ENCODE measurements around the gene TRIM8.

TRIM8 gene

DNA sequence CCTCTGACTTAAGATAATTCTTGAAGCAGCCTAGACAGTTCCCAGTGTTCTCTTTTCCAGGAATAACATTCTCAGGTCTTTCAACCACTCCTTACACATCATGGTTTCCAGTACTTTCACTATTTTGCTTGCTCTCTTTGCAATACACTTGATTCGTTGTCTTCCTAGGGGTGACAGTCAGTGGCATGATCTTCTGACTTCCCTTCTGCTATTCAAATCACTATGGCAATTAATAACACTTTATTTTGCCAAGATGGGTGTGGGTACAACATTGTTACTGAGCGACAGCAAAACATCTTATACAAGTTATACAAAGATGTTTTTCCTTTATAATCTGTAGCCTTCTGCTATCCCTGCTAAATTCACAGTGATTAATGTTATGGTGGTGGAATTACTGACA, 54.6 kb downstream of the TRIM8 start:
- H3K4me1 ChIP-seq (ENCODE audit: insufficient read depth, low read length) = no peaks in the 10 kb centered on the region
- no peak for ATAC-seq (ENCODE audit: insufficient read depth, low read depth)
- no peak overlapping the region for H2AFZ ChIP-seq (ENCODE audit: low read depth, low read length)
- no peaks in the 10 kb centered on the region for H4K20me1 ChIP-seq (ENCODE audit: insufficient read depth, low read length)
- TF ChIP-seq, protein P1, sequence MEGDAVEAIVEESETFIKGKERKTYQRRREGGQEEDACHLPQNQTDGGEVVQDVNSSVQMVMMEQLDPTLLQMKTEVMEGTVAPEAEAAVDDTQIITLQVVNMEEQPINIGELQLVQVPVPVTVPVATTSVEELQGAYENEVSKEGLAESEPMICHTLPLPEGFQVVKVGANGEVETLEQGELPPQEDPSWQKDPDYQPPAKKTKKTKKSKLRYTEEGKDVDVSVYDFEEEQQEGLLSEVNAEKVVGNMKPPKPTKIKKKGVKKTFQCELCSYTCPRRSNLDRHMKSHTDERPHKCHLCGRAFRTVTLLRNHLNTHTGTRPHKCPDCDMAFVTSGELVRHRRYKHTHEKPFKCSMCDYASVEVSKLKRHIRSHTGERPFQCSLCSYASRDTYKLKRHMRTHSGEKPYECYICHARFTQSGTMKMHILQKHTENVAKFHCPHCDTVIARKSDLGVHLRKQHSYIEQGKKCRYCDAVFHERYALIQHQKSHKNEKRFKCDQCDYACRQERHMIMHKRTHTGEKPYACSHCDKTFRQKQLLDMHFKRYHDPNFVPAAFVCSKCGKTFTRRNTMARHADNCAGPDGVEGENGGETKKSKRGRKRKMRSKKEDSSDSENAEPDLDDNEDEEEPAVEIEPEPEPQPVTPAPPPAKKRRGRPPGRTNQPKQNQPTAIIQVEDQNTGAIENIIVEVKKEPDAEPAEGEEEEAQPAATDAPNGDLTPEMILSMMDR (IDR thresholded peaks at IDR 0.05; ENCODE audit: borderline replicate concordance, extremely low read depth, low read length, poor library complexity, severe bottlenecking) = no peak
- TF ChIP-seq EZH2 (IDR thresholded peaks at IDR 0.05; ENCODE audit: borderline replicate concordance, low read depth, low read length, severe bottlenecking) = no peak
- H3K4me2 ChIP-seq (ENCODE audit: insufficient read depth, low read length) = no peak overlapping the region
- H3K79me2 ChIP-seq (ENCODE audit: insufficient read depth, low read length) = 0 out of 2 replicates have a peak, but pooled peaks cover 2% of the 10 kb centered on the region
- no peak overlapping the region for H3K9ac ChIP-seq (ENCODE audit: low read depth, low read length)
- no peaks in the 10 kb centered on the region for H3K9me3 ChIP-seq (ENCODE audit: insufficient read depth, low read length, severe bottlenecking)
- no peak for DNase-seq
- H3K27me3 ChIP-seq (ENCODE audit: insufficient read depth, low read length, poor library complexity) = no peaks in the 10 kb centered on the region
- H3K27ac ChIP-seq (ENCODE audit: low read length) = no peak overlapping the region
- no peak overlapping the region for H3K4me3 ChIP-seq (ENCODE audit: low read depth in 1 of 2, low read length in 2 of 2)
- H3K36me3 ChIP-seq (ENCODE audit: insufficient read depth, low read length) = peaks cover 15% of the 10 kb centered on the region

DNA sequence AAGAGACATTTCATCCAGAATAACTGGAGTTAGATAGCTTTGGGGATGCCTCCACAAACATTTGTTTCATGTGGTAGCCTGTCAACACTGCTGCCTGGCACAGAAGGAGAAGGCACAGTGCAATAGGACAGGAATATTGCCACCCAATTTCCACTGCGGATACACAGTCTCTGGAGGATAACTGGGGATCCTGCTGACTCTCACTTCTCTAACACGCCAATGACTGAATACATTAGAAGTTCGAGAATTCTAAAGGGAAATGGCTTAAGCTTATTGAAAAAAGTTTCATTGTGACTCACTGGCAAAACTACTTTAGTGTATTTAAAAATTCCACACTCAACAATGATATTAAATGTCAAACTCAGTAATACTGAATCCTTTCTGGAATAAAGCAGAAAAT, 57.0 kb downstream of the TRIM8 start:
- Histone ChIP-seq H3K27me3 (ENCODE audit: insufficient read depth, low read length, poor library complexity) (no peaks in the 10 kb centered on the region), H3K9ac (ENCODE audit: low read depth, low read length) (no peak overlapping the region), H3K4me3 (ENCODE audit: low read depth in 1 of 2, low read length in 2 of 2) (no peak overlapping the region), H3K79me2 (ENCODE audit: insufficient read depth, low read length) (peaks cover 2% of the 10 kb centered on the region; the same call in 1 of the 2 replicates), H3K27ac (ENCODE audit: low read length) (no peak overlapping the region), H3K9me3 (ENCODE audit: insufficient read depth, low read length, severe bottlenecking) (no peaks in the 10 kb centered on the region), H2AFZ (ENCODE audit: low read depth, low read length) (no peak overlapping the region), H3K36me3 (ENCODE audit: insufficient read depth, low read length) (peaks cover 15% of the 10 kb centered on the region), H4K20me1 (ENCODE audit: insufficient read depth, low read length) (no peaks in the 10 kb centered on the region), H3K4me2 (ENCODE audit: insufficient read depth, low read length) (no peak overlapping the region), H3K4me1 (ENCODE audit: insufficient read depth, low read length) (no peaks in the 10 kb centered on the region)
- no peak for TF ChIP-seq EZH2 (IDR thresholded peaks at IDR 0.05; ENCODE audit: borderline replicate concordance, low read depth, low read length, severe bottlenecking)
- TF ChIP-seq, protein P1 (IDR thresholded peaks at IDR 0.05; ENCODE audit: borderline replicate concordance, extremely low read depth, low read length, poor library complexity, severe bottlenecking) = no peak
- no peak for ATAC-seq (ENCODE audit: insufficient read depth, low read depth)
- no peak for DNase-seq

- Histone ChIP-seq H2AFZ (ENCODE audit: low read depth, low read length) (no peak overlapping the region), H3K4me1 (ENCODE audit: insufficient read depth, low read length) (no peaks in the 10 kb centered on the region), H3K79me2 (ENCODE audit: insufficient read depth, low read length) (peaks cover 2% of the 10 kb centered on the region; the same call in 1 of the 2 replicates), H4K20me1 (ENCODE audit: insufficient read depth, low read length) (no peaks in the 10 kb centered on the region), H3K4me3 (ENCODE audit: low read depth in 1 of 2, low read length in 2 of 2) (no peak overlapping the region), H3K9me3 (ENCODE audit: insufficient read depth, low read length, severe bottlenecking) (no peaks in the 10 kb centered on the region), H3K27me3 (ENCODE audit: insufficient read depth, low read length, poor library complexity) (no peaks in the 10 kb centered on the region), H3K27ac (ENCODE audit: low read length) (no peak overlapping the region), H3K36me3 (ENCODE audit: insufficient read depth, low read length) (peaks cover 15% of the 10 kb centered on the region), H3K9ac (ENCODE audit: low read depth, low read length) (no peak overlapping the region), H3K4me2 (ENCODE audit: insufficient read depth, low read length) (no peak overlapping the region)
- no peak for ATAC-seq (ENCODE audit: insufficient read depth, low read depth)
- DNase-seq = no peak
- TF ChIP-seq, protein P1 (IDR thresholded peaks at IDR 0.05; ENCODE audit: borderline replicate concordance, extremely low read depth, low read length, poor library complexity, severe bottlenecking) = no peak
- TF ChIP-seq EZH2 (IDR thresholded peaks at IDR 0.05; ENCODE audit: borderline replicate concordance, low read depth, low read length, severe bottlenecking) = no peak
These were observed 57.5 kb downstream of the TRIM8 start for GRCh38 chr10:102701796-102702195.

GRCh38 chr10:102702742-102703141, 58.5 kb downstream of the TRIM8 start:
- Histone ChIP-seq H3K27ac (ENCODE audit: low read length) (no peak overlapping the region), H3K36me3 (ENCODE audit: insufficient read depth, low read length) (peaks cover 12% of the 10 kb centered on the region), H3K27me3 (ENCODE audit: insufficient read depth, low read length, poor library complexity) (no peaks in the 10 kb centered on the region), H3K4me1 (ENCODE audit: insufficient read depth, low read length) (no peaks in the 10 kb centered on the region), H2AFZ (ENCODE audit: low read depth, low read length) (no peak overlapping the region), H3K4me3 (ENCODE audit: low read depth in 1 of 2, low read length in 2 of 2) (no peak overlapping the region), H3K4me2 (ENCODE audit: insufficient read depth, low read length) (no peak overlapping the region), H3K9ac (ENCODE audit: low read depth, low read length) (no peak overlapping the region), H3K79me2 (ENCODE audit: insufficient read depth, low read length) (peaks cover 2% of the 10 kb centered on the region; the same call in 1 of the 2 replicates), H3K9me3 (ENCODE audit: insufficient read depth, low read length, severe bottlenecking) (no peaks in the 10 kb centered on the region), H4K20me1 (ENCODE audit: insufficient read depth, low read length) (no peaks in the 10 kb centered on the region)
- DNase-seq (no peak), ATAC-seq (ENCODE audit: insufficient read depth, low read depth) (no peak)
- TF ChIP-seq, protein P1 (IDR thresholded peaks at IDR 0.05; ENCODE audit: borderline replicate concordance, extremely low read depth, low read length, poor library complexity, severe bottlenecking) = no peak
- no peak for TF ChIP-seq EZH2 (IDR thresholded peaks at IDR 0.05; ENCODE audit: borderline replicate concordance, low read depth, low read length, severe bottlenecking)

Measured in DND-41 (cell line).